T-helper 2 cell treated with Interferon-gamma antibody and Interleukin-4, amounts not matched to agents 100 ng/mL and 5 ng/mL, for 36 hours (primary cell): ENCODE results near the gene P3R3URF. TPM values are rescaled to one million over a fixed set of nuclear protein-coding genes. Genes with fewer than 3 reads are reported as not detected.

Experiments used
- intact Hi-C: fragments of 100-400 bp; cut with micrococcal nuclease; formaldehyde crosslinking; loops from one replicate; pipeline ENCODE4 v1.15.1; 2023
- total RNA-seq: library from RNA; stranded (reverse); gene quantifications from 2 replicates; pipeline ENCODE4 v1.2.3, GENCODE V29; 2022

P3R3URF gene
- total RNA-seq, 1 donor from 2014 or later = not detected

DNA sequence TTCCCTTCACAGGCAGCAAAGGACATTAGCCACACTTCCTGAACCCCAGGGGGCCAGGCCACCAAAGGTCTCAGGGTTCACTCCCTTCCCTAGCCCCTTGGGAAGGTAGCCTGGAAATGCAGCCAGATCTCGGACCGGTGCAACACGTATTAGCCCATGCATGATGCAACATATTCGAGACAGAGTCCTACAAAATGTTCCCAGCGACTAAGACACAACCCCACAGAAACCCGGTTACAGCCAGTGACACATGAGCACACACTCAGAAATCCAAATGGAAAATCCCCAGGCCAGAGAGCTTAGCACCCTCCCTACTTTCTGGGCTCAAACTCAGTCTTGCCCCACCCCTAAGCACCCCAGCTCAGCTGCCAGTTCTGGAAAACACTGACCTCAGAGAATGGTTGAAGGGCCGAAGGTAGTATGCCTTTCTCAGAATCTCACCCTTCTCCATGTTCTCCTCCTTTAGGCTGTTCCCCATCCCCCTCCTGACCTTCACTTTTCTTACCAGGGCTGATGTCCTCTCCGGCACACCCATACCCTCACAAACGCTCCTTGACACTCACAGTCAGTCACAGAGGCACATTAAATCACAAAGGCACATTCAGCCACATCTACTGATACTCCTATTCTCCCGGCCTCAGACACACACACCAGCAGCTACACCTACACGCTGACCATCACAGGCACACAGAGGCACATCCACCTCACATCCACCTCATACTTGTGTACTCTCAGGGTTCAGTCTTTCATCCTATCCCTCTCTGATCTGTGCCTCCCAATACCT lies 1.6 kb downstream of the P3R3URF start, which contains the start of gene TSPAN1:
Gene TSPAN1 (plus strand): TSS at position 640 of the 784 bp plus-strand sequence. CDS start 6,021 bp downstream, outside the sequence.
- intact Hi-C loops = no loop called here

DNA sequence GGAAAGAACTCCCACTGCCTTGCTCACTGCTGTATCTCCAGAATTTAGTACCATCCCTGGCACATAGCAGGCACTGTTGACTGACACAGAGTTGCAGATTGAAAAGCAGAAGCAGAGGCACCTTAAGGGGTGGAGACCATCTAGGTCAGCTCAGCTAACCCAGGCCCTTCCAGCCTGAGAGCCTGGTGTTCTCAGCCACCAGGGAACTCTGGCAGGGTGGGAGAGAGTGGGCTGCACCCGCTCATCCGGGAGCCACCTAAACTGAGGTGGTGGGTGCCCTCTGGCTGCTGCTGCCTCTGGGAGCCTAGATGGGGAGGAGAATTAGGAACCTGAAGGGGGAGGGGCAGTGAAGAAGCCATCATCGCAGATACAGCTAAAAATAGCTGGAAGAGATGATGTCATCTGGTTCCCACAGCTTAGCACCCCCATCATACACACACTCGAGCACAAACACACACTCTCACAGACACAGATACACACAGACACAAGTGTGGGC lies 2.9 kb downstream of the P3R3URF start:
- intact Hi-C loops = no loop called here

DNA sequence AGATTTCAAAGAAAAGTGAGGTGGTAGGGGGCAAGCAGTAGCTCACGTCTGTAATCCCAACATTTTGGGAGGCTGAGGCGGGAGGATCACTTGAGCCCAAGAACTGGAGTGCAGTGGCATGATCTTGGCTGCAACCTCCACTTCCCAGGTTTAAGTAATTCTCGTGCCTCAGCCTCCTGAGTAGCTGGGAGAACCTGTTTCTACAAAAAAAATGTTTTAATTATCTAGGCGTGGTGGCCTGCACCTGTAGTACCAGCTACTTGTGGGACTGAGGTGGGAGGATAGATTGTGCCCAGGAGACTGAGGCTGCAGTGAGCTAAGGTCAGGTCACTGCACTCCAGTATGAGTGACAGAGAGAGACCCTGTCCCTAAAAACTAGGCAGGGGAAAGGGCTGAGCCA lies 4.0 kb downstream of the P3R3URF start:
- intact Hi-C loops = no loop called here

DNA sequence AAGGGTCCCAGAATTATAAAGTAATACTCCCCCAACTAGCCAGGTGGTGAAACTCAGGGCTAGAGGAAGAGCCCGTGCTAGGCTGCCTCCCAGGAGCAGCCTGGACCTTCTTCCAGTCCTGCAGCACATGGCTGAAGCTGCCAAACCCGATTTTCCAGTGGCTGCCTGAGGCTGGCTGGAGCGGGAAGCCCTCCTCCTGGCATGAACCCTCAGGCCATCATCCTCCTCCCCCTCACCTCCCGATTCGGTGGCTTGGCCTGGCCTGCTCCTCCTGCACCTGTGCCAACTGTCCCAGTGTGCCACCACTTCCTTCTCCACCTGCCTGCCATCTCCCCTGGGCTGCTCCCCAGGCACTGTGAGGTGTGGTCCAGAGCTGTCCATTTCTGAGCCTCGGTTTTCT lies 4.4 kb downstream of the P3R3URF start:
- intact Hi-C loops = no loop called here

GRCh38 chr1:46171351-46171750 lies 4.9 kb downstream of the P3R3URF start:
- intact Hi-C loops = no loop called here

DNA sequence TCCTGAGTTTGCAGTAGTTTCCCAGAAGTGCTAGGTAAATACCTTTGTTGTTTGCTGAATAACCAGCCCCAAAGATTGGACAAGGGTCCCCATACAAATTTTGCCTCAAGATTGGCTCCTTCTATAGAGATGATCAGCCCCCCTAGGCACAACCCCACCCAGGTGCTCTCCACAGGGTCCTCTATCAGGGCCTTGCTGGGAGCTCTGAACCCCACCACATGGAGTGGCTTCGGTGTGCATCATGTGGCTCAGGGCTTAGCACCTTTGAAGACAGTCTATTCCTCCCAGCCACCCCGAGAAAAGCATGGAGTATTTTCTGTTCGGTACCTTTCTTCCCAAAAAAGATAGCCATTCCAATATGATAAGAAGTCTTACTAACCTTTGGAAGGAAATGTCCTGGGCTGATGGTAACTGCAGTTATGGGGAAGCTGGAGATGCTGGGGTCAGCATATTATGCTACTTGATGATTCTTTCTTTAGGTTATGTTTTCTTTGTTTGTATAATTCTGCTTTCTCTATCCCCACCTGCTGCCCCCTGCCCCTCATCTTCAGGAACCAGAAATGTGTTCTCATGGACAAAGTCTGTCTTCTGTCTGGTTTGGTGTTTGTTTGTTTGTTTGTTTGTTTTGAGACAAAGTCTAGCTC lies 6.4 kb downstream of the P3R3URF start:
- intact Hi-C loops = no loop called here

DNA sequence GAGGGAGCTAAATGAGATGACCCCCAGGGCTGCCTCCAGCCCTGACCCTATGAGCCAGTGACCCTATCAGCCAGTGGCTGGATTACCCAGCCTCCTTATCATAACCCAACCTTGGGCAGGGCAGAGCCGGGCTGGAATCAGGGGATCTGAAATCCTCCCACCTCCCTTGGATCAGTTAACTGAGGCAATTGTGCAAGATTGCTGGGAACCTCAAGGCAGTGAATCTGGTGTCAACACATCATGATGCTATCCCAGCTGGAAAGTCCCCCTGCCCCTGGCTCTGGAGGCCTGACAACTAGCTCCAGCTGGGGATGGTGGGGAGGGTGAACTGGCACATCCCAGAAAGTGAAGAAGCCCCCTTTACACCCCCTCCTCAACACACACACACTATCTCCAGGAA lies 7.8 kb downstream of the P3R3URF start:
- intact Hi-C loops = no loop called here

DNA sequence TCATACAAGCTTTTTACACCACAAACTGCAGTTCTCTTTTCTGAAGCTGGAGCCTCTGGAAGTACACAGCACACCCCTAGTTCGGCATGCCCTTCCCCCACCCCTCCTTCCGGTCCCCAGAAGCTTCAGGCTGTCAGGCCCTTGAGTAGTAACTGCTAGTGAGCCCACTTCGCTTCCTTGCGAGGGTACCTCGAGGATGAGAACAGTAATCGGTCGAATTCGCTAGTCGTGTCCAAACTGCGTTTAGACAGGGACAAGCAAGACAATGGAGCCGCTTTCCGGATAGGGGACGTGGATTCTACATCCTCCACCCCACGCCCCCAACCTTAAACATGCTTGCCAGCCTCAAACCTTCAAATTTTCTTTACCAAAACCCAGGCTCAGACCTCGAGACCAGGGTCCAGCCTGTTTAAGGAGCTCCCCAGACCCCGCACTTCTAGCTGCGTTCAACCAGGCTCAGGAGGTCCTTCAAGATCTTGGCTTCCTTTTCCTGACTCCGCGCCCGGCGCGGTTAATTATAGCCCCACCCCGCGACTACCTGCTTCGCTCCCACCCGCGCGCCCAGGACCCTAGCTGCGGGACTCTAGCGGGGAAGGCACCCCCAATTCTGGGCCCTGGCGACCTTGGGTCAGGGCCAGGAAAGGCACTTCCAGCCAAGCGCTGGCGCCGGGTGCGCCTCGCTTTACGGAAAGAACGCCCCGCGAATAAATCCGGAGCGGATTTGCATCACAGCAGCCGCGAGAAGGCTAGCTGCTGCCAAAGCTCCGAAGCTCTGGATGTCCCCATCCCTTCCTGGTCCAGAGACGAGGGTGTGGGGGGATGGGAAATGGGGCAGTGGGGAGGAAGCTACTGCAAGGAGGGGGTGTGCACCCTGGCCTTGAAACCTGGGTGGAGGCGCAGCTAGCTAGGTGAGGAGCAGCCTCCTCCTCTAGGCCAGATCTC lies 9.5 kb downstream of the P3R3URF start:
- intact Hi-C loops = no loop called here

GRCh38 chr1:46160212-46160611 lies 16.1 kb downstream of the P3R3URF start:
- intact Hi-C loops = no loop called here

DNA sequence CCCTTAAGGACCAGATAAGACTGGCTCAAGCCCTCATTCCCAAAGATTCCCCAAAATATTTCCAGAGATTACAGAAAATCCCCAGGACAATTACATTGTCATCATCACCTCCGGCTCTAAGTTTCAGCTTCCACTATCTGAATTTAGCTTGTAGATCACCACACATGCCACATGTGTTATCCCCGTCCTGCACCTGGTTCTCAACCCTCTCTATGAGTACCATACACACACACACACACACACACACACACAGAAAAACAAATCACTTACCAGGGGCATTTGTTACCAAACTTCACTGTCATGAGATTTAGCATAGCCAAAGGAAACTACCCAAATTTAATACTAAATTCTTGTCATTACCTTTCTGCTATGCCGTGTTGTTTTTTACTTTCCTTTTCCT lies 16.8 kb downstream of the P3R3URF start:
- intact Hi-C loops = no loop called here

GRCh38 chr1:46158312-46159281 lies 17.7 kb downstream of the P3R3URF start:
- intact Hi-C loops = no loop called here

DNA sequence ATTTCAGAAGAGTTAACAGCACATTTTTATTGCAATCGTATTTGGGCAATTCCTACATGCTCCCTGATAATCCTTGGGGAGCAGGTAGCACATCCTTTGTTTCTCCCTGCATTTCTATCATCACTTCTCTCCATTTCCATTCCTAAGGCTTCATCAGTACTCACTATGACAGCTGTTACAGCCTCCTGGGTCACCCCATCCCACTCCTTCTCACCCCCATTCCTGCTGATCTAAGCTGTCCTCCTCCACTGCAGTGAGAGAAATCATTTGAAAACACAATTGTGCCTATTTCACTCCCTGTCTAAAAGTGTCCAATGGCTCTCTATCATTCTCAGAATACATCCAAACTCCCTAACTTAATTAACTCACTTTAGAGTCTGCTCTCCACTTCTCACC lies 18.4 kb downstream of the P3R3URF start:
- intact Hi-C loops = no loop called here

DNA sequence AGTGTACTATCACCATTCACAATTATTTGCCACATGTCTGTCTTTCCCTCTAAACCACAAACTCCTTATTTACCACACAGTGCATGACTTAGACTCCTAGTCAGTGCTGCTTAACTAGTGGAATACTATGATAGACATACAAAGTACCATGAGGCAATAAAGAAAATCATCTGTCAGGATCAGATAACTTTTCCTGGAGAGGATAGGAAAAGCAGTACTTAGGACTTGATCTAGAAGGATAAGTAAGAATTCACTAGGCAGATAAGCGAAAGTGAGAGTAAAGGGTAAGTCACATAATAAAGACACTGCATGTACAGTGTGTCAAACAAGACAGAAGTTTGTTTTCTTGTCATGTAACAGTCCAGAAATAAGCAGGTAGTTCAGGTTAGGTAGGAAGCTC lies 22.6 kb downstream of the P3R3URF start:
- intact Hi-C loops = no loop called here

GRCh38 chr1:46153228-46153627 lies 23.1 kb downstream of the P3R3URF start:
- intact Hi-C loops = no loop called here

GRCh38 chr1:46152016-46152415 lies 24.3 kb downstream of the P3R3URF start:
- intact Hi-C loops = no loop called here

DNA sequence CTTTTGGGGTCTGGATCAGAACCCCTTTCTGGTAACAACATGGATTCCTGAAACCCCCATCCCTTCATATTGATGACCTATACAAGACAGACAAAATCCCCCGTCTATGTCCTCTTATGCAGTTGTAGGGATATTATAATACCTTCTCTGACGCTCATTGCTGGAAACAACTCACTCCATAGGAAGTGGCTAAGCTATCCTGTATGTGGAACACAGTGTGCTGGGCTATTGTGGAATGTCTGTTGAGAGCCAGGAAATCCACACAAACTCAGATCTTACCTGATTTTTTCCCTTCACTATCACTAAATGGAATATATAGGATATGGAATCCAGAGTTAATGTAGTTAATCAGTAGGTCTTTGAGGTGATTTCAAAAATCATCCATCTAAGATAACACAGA lies 26.2 kb downstream of the P3R3URF start:
- intact Hi-C loops = no loop called here

DNA sequence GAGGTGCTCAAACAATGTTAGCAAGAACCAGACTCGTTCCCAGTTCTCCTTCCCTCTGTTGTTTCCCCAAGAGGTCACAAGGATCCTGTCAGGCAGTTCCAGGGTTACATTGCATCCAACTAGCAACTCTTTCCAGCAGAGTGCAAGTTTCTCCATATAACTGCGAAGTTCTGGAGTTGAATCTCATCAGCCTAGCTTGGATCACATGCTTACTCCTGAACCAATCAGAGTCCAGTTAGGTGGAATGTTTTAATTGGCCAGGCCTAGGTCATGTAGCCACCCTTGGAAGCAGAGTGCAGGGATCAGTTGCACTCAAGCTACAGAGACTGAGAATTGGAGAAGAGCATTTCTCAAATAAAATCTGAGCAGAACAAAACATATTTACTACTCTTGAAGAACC lies 28.0 kb downstream of the P3R3URF start:
- intact Hi-C loops = no loop called here

GRCh38 chr1:46137916-46138315 lies 38.4 kb downstream of the P3R3URF start:
- intact Hi-C loops = no loop called here

DNA sequence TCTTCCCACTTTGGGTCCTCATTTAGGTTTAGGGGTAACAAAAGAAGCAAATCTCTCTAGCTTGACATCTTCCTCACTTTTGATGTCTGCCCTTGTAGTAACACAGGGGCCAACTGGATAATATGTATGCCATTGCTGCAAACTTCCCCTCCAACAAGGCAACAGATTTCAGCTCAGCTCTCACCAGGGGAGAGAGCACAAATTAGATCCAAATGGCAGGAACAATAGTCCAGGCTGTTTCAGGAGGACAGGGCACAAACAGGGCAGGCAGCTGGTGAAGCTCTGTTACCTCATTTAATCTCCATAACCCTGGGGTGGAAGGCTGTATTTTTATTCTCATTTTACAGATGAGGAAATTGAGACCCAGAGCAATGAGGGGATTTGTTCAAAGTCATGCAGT lies 39.6 kb downstream of the P3R3URF start:
- intact Hi-C loops = no loop called here

DNA sequence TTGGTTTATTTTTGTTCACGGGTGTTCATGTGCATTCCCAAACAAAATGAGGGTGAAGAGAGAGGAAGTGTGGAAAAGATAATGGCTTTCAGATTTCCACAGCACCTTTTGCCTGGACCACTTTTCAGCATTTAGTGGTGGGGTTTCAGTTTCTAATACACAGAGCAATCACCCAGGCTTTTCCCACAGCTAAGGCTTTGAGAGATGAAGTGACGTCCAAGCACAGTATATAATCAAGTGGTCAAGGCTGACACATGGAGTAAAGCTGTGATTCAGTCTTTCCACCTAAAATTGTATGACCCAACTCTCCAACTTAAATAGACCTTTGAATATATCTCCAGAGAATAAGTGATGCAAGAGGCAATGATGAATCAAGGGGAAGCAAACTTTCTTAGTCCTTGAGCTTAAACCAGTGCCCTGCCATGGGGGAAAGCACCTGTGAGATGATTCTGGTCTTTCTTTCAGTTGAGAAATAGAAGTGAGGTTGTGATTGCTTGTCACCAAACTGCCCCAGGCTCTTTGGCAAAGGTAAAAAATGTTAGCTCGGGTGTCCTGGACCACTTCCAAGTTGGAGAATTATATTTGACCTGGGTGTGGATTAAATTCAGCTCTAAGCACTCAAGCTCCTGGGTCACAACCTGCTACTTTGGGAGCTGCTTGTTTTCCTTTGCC lies 41.5 kb downstream of the P3R3URF start:
- intact Hi-C loops = loop anchor here (5.0 kb wide), 3 partner anchors 67 to 1303 kb away; partner anchors contain the start of genes FOXD2 and MAST2
